GM18498 (cell line): ENCODE results near the gene GBA2.

ENCODE experiments used
- ATAC-seq: cut with Tn5 transposase; IDR thresholded peaks from one replicate; pipeline ENCODE4 v1.9.1; 2021; ENCODE audit warnings: mild to moderate bottlenecking, moderate library complexity; ENCODE audit not compliant: unreplicated experiment

GBA2 gene

GRCh38 chr9:35748858-35749514, at the start of gene GBA2, which contains the start of gene RGP1:
Gene GBA2, minus strand, starts transcription at chr9:35749228. Its CDS starts 524 bp downstream, at chr9:35748704.
Gene RGP1, plus strand, starts transcription at chr9:35749287. Its CDS starts 469 bp downstream, at chr9:35749756.
- ATAC-seq, result peak; percentile 83

- ATAC-seq, result no peak
Observed at GRCh38 chr9:35797311-35798109, 48.5 kb upstream of the GBA2 start.

- ATAC-seq, result no peak
Observed at GRCh38 chr9:35795695-35796094, 46.7 kb upstream of the GBA2 start.

GRCh38 chr9:35793461-35793860, 44.4 kb upstream of the GBA2 start:
- ATAC-seq, result no peak

- ATAC-seq, result no peak
Observed at GRCh38 chr9:35792826-35793225, 43.8 kb upstream of the GBA2 start.

GRCh38 chr9:35792024-35792813, 43.2 kb upstream of the GBA2 start:
- ATAC-seq, result no peak

GRCh38 chr9:35791297-35791921, 42.4 kb upstream of the GBA2 start, which contains the start of gene NPR2:
Gene NPR2, plus strand, starts transcription at chr9:35791591. Its CDS starts 818 bp downstream, at chr9:35792409.
- ATAC-seq, result no peak

- ATAC-seq, result no peak
Observed at GRCh38 chr9:35790385-35791296, 41.6 kb upstream of the GBA2 start.

GRCh38 chr9:35790025-35790384, 41.0 kb upstream of the GBA2 start:
- no peak for ATAC-seq

- ATAC-seq, result no peak
Observed at GRCh38 chr9:35789541-35789940, 40.5 kb upstream of the GBA2 start.

- ATAC-seq, result no peak
Observed at GRCh38 chr9:35783418-35783817, 34.4 kb upstream of the GBA2 start.

- no peak for ATAC-seq
Observed at GRCh38 chr9:35781066-35781465, 32.0 kb upstream of the GBA2 start.

GRCh38 chr9:35778496-35778895, 29.5 kb upstream of the GBA2 start:
- no peak for ATAC-seq

GRCh38 chr9:35776018-35776417, 27.0 kb upstream of the GBA2 start:
- no peak for ATAC-seq

GRCh38 chr9:35774907-35775635, 26.0 kb upstream of the GBA2 start:
- ATAC-seq, result no peak

- ATAC-seq, result no peak
Observed at GRCh38 chr9:35771943-35772342, 22.9 kb upstream of the GBA2 start.

GRCh38 chr9:35771534-35771933, 22.5 kb upstream of the GBA2 start:
- no peak for ATAC-seq

- no peak for ATAC-seq
Observed at GRCh38 chr9:35771075-35771433, 22.0 kb upstream of the GBA2 start.

GRCh38 chr9:35769763-35770162, 20.7 kb upstream of the GBA2 start:
- ATAC-seq, result no peak
